Activated CD8-positive, alpha-beta T cell treated with anti-CD3 and anti-CD28 coated beads, Interleukin-2, amount 10 ng/mL, durations not matched to agents 7 days and 5 days (primary cell): ENCODE data around the gene FLT1. TPM values are rescaled to one million over a fixed set of nuclear protein-coding genes. Genes with fewer than 3 reads are reported as not detected.

Experiments used
- ATAC-seq: fragments of 150-1000 bp; cut with Tn5 transposase; one replicate; pipeline ENCODE4 v1.10.0; 2021; ENCODE audit warnings: moderate library complexity
- CTCF ChIA-PET: fragments of 350-600 bp; sonication (Branson Sonifier 250); formaldehyde crosslinking; loops from one replicate; lab custom pipeline; 2021; ENCODE audit warnings: antibody characterized with exemption; lab: Charles Lee
- POLR2A ChIA-PET: fragments of 350-600 bp; sonication (Branson Sonifier 250); formaldehyde crosslinking; loops from one replicate; lab custom pipeline; 2021; ENCODE audit warnings: antibody characterized with exemption; lab: Charles Lee
- DNase-seq: peaks from one replicate; pipeline ENCODE4 v3.0.0-alpha.2; 2020
- H3K27ac Mint-ChIP-seq: one replicate; pipeline ENCODE4 v1.8.0; 2021; ENCODE audit warnings: mild to moderate bottlenecking, mixed read lengths
- H3K27me3 Mint-ChIP-seq: one replicate; pipeline ENCODE4 v1.8.0; 2021; ENCODE audit warnings: low read depth, mixed read lengths
- H3K36me3 Mint-ChIP-seq: one replicate; pipeline ENCODE4 v1.8.0; 2021; ENCODE audit warnings: low read depth, mixed read lengths
- H3K4me1 Mint-ChIP-seq: one replicate; pipeline ENCODE4 v1.8.0; 2021; ENCODE audit warnings: low read depth, mixed read lengths
- H3K4me3 Mint-ChIP-seq: one replicate; pipeline ENCODE4 v1.8.0; 2021; ENCODE audit warnings: mild to moderate bottlenecking, mixed read lengths
- H3K9me3 Mint-ChIP-seq: one replicate; pipeline ENCODE4 v1.8.0; 2022; ENCODE audit warnings: mixed read lengths; ENCODE audit not compliant: insufficient read depth
- total RNA-seq, 2 experiments: library from RNA; stranded (reverse); gene quantifications; one replicate each; pipeline ENCODE4 v1.2.3, GENCODE V29; 2021

Gene FLT1
- total RNA-seq, 2 experiments from 2014 or later: 0.95 to 1.3 TPM

DNA sequence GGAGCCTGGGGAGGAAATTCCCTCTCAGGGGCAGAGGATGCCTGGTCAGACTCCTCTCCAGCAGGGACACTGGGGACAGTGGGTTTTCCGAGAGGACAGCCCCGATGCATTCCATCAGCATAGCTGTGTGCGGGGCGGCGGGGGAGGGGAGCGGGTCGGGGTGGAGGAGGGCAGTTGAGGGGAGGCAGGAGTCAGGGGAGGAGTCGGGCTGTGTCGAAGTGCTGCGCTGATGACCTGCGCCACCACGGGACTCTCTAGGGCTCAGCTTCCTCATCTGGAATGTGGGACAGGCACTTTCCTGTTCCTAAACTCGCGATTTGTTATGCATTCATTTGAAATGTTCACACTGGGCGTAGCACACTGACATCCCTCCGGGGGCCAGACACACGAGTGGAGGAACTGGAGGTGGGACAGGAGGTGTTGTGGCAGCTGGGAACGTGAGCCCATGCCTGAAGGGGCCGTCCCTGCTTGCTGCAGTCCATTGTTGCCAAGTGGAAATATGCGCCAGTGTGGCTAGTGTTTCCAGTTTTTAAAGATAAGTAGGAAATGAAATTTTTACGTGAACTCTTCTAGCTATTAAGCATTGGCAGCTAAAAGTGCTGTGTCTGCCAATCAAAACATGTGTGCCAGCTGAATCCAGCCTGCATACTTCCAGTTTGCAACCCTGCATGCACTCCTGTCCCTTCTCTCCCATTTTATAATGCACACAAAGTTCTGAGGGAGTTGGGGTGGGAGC lies 43.3 kb downstream of the FLT1 start:
- Mint-ChIP-seq H3K27me3 (peaks cover 5% of the 10 kb centered on the region), H3K9me3 (no peaks in the 10 kb centered on the region), H3K4me1 (no peaks in the 10 kb centered on the region), H3K27ac (no peak overlapping the region), H3K36me3 (peaks cover 2% of the 10 kb centered on the region), H3K4me3 (no peak overlapping the region)
- DNase-seq (no peak), ATAC-seq (no peak)
- POLR2A ChIA-PET: interaction anchor here (0.6 kb wide), 1 partner anchor 104 kb away, joined by 3 read pairs; no protein-coding TSS in a partner anchor
- CTCF ChIA-PET: no interaction called here

DNA sequence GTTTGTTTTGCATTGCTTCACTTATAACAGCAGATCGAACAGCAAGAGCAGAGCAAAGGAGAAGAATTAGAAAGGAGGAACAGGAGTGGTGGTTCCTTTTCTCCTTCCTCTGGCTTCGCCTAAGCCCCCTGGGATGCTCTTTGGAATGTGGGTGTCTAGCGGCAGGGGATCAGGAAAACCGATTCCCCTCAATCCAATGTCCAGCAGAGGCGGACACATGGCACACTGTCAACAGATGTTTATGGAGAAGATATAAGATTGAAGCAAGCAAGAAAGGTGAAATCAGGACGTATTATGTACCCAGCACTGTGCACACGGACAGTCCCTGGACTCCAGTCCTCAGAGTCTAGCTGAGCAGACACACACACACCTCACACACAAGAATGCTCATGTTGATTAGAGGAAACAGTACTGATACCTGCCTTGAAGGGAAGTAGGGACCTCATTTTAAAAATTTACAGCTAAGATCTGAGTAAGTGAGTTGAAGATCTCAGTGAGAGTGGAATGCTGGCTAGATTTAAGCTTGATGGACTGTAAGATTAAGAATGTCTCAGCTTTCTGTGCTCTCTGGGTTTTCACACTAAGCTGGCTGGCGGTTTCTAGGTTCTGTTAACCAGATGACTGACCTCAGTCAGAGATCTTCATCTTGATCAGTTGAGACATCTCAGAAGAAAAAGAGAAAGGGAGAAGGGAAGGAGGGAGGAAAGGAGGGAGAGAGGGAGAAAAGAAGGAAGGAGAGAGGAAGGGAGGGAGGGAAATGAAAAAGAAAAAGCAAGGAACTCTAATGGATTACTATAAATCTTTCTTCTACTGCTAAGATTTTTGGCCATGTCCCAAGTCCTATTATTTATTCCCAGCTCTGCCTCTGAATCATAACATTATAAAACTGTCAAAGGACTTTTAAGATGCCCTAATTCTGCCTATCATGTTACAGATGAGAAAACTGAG lies 44.8 kb downstream of the FLT1 start:
- H3K27ac Mint-ChIP-seq: no peak overlapping the region
- DNase-seq (no peak), ATAC-seq (no peak)
- no peaks in the 10 kb centered on the region for H3K4me1 Mint-ChIP-seq
- CTCF ChIA-PET: interaction anchor here (0.7 to 1.3 kb wide), 2 partner anchors 347 to 620 kb away, joined by 3 read pairs; no protein-coding TSS in a partner anchor
- H3K27me3 Mint-ChIP-seq: peaks cover 2% of the 10 kb centered on the region
- H3K36me3 Mint-ChIP-seq: peaks cover 2% of the 10 kb centered on the region
- H3K9me3 Mint-ChIP-seq: no peaks in the 10 kb centered on the region
- no peak overlapping the region for H3K4me3 Mint-ChIP-seq
- POLR2A ChIA-PET: no interaction called here

- Mint-ChIP-seq H3K27ac (no peak overlapping the region), H3K9me3 (no peaks in the 10 kb centered on the region), H3K27me3 (no peaks in the 10 kb centered on the region), H3K4me1 (no peaks in the 10 kb centered on the region), H3K4me3 (no peak overlapping the region), H3K36me3 (peaks cover 2% of the 10 kb centered on the region)
- no peak for DNase-seq
- no peak for ATAC-seq
- ChIA-PET POLR2A (no interaction called here), CTCF (interaction anchor here (1.3 kb wide), 1 partner anchor 348 kb away, joined by 3 read pairs; no protein-coding TSS in a partner anchor)
These were observed 46.1 kb downstream of the FLT1 start for GRCh38 chr13:28448651-28449358.

DNA sequence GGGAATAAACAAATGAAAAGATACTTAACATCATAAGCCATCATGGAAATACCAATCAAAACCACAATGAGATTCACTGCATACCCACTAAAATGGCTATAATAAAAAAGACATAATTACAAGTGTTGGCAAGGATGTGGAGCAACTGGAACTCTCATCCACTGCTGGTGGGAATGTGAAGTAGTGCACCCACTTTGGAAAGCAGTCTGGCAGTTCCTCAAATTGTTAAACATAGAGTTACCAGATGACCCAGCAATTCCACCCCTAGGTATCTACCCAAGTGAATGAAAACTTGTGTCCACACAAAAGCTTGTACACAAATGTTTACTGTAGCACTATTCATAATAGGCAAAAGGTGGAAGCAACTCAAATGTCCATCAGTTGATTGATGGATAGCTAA lies 46.9 kb downstream of the FLT1 start:
- no peaks in the 10 kb centered on the region for H3K9me3 Mint-ChIP-seq
- H3K4me1 Mint-ChIP-seq: no peaks in the 10 kb centered on the region
- ATAC-seq (no peak), DNase-seq (no peak)
- CTCF ChIA-PET: no interaction called here
- POLR2A ChIA-PET: no interaction called here
- peaks cover 2% of the 10 kb centered on the region for H3K36me3 Mint-ChIP-seq
- H3K4me3 Mint-ChIP-seq: no peak overlapping the region
- H3K27me3 Mint-ChIP-seq: no peaks in the 10 kb centered on the region
- H3K27ac Mint-ChIP-seq: no peak overlapping the region

GRCh38 chr13:28447206-28447605 lies 47.7 kb downstream of the FLT1 start:
- Mint-ChIP-seq H3K9me3 (no peaks in the 10 kb centered on the region), H3K4me1 (no peaks in the 10 kb centered on the region), H3K4me3 (no peak overlapping the region), H3K36me3 (peaks cover 2% of the 10 kb centered on the region), H3K27ac (no peak overlapping the region), H3K27me3 (no peaks in the 10 kb centered on the region)
- ChIA-PET CTCF (no interaction called here), POLR2A (no interaction called here)
- ATAC-seq: no peak
- DNase-seq: no peak

GRCh38 chr13:28442839-28443238 lies 52.1 kb downstream of the FLT1 start:
- Mint-ChIP-seq H3K4me1 (no peaks in the 10 kb centered on the region), H3K36me3 (peaks cover 1% of the 10 kb centered on the region), H3K4me3 (no peak overlapping the region), H3K9me3 (no peaks in the 10 kb centered on the region), H3K27me3 (no peaks in the 10 kb centered on the region), H3K27ac (no peak overlapping the region)
- ATAC-seq (no peak), DNase-seq (no peak)
- ChIA-PET POLR2A (no interaction called here), CTCF (no interaction called here)

- Mint-ChIP-seq H3K4me3 (no peak overlapping the region), H3K9me3 (no peaks in the 10 kb centered on the region), H3K36me3 (no peaks in the 10 kb centered on the region), H3K4me1 (no peaks in the 10 kb centered on the region), H3K27ac (no peak overlapping the region), H3K27me3 (no peaks in the 10 kb centered on the region)
- ChIA-PET POLR2A (no interaction called here), CTCF (no interaction called here)
- DNase-seq: no peak
- ATAC-seq: no peak
These were observed 53.4 kb downstream of the FLT1 start for GRCh38 chr13:28441529-28441928.

GRCh38 chr13:28440774-28441504 lies 54.0 kb downstream of the FLT1 start:
- POLR2A ChIA-PET: no interaction called here
- DNase-seq (no peak), ATAC-seq (no peak)
- Mint-ChIP-seq H3K4me3 (no peak overlapping the region), H3K4me1 (no peaks in the 10 kb centered on the region), H3K27ac (no peak overlapping the region), H3K9me3 (no peaks in the 10 kb centered on the region), H3K36me3 (no peaks in the 10 kb centered on the region), H3K27me3 (no peaks in the 10 kb centered on the region)
- CTCF ChIA-PET: no interaction called here

- Mint-ChIP-seq H3K36me3 (no peaks in the 10 kb centered on the region), H3K9me3 (no peaks in the 10 kb centered on the region), H3K4me1 (no peaks in the 10 kb centered on the region), H3K27ac (no peak overlapping the region), H3K27me3 (no peaks in the 10 kb centered on the region), H3K4me3 (no peak overlapping the region)
- POLR2A ChIA-PET: no interaction called here
- DNase-seq: no peak
- CTCF ChIA-PET: no interaction called here
- ATAC-seq: no peak
These were observed 56.2 kb downstream of the FLT1 start for GRCh38 chr13:28438598-28439334.

DNA sequence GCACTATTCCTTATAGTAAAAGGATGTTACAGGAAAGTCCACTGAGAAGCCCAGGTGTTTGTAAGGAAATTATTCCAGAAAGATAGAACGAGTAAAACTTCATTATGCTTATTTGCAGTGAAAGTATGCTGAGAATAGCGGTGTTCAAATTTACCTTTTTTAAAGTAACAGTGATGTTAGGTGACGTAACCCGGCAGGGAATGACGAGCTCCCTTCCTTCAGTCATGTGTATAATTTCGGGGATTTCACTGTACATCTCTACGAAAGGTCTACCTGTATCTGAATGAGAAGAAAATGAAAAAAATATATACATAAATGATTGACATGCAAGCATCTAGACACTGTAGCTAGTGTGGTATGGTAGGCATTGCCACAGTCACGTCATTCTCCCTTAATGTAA lies 56.9 kb downstream of the FLT1 start:
- POLR2A ChIA-PET: no interaction called here
- DNase-seq: no peak
- Mint-ChIP-seq H3K27ac (no peak overlapping the region), H3K27me3 (no peaks in the 10 kb centered on the region), H3K4me3 (no peak overlapping the region), H3K36me3 (no peaks in the 10 kb centered on the region), H3K4me1 (no peaks in the 10 kb centered on the region), H3K9me3 (no peaks in the 10 kb centered on the region)
- no peak for ATAC-seq
- CTCF ChIA-PET: no interaction called here

DNA sequence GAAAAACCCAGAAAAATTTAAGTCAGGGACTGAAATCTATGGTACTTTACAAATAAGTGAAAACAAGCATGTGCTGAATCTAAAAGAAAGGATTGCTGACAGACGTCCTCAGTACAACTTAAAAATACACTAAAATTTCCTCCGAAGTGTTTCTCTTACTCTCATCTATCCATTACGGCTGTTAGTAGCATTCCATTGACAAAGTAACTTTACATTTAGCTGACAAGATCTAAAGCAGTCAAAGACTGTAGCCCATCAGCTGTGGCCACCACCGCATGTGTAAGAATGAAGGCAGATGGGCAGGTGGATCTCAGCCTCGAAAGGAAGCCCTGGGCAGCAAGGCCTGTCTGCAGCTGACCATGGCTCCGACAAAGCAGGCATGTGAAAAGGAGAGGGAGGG lies 59.0 kb downstream of the FLT1 start:
- POLR2A ChIA-PET: no interaction called here
- no peak overlapping the region for H3K4me3 Mint-ChIP-seq
- CTCF ChIA-PET: no interaction called here
- no peaks in the 10 kb centered on the region for H3K9me3 Mint-ChIP-seq
- no peaks in the 10 kb centered on the region for H3K4me1 Mint-ChIP-seq
- no peaks in the 10 kb centered on the region for H3K27me3 Mint-ChIP-seq
- no peak for ATAC-seq
- no peak overlapping the region for H3K27ac Mint-ChIP-seq
- no peak for DNase-seq
- H3K36me3 Mint-ChIP-seq: no peaks in the 10 kb centered on the region
